HG03135 (cell line): ENCODE results near the gene FAM78B.

Experiments used
- ATAC-seq: cut with Tn5 transposase; IDR thresholded peaks from one replicate; pipeline ENCODE4 v1.9.1; 2021; ENCODE audit warnings: mild to moderate bottlenecking, moderate library complexity; ENCODE audit not compliant: unreplicated experiment

FAM78B gene

GRCh38 chr1:166079276-166079675 lies 87.5 kb downstream of the FAM78B start:
- ATAC-seq, result no peak

- ATAC-seq, result no peak
Measured at GRCh38 chr1:166073489-166073888, 93.3 kb downstream of the FAM78B start.

- no peak for ATAC-seq
Measured at GRCh38 chr1:166069390-166069789, 97.4 kb downstream of the FAM78B start.

- no peak for ATAC-seq
Measured at GRCh38 chr1:166066107-166066506, 100.7 kb downstream of the FAM78B start.

GRCh38 chr1:166064951-166065350 lies 101.8 kb downstream of the FAM78B start:
- ATAC-seq, result no peak

- no peak for ATAC-seq
Measured at GRCh38 chr1:166064313-166064926, 102.4 kb downstream of the FAM78B start.

- ATAC-seq, result no peak
Measured at GRCh38 chr1:166063701-166064100, 103.1 kb downstream of the FAM78B start.

GRCh38 chr1:166062421-166063070 lies 104.3 kb downstream of the FAM78B start:
- ATAC-seq, result no peak

- no peak for ATAC-seq
Measured at GRCh38 chr1:166057650-166058049, 109.2 kb downstream of the FAM78B start.

- ATAC-seq, result no peak
Measured at GRCh38 chr1:166053395-166053794, 113.4 kb downstream of the FAM78B start.

- ATAC-seq, result no peak
Measured at GRCh38 chr1:166040202-166040997, 126.4 kb downstream of the FAM78B start.

GRCh38 chr1:166039436-166040201 lies 127.2 kb downstream of the FAM78B start:
- ATAC-seq, result no peak

- ATAC-seq, result no peak
Measured at GRCh38 chr1:166036092-166036491, 130.7 kb downstream of the FAM78B start.

- ATAC-seq, result no peak
Measured at GRCh38 chr1:166032572-166033371, 134.0 kb downstream of the FAM78B start.

- no peak for ATAC-seq
Measured at GRCh38 chr1:166031932-166032571, 134.7 kb downstream of the FAM78B start.

- ATAC-seq, result no peak
Measured at GRCh38 chr1:166029196-166029945, 137.4 kb downstream of the FAM78B start.

- no peak for ATAC-seq
Measured at GRCh38 chr1:166026555-166026954, 140.2 kb downstream of the FAM78B start.

- ATAC-seq, result no peak
Measured at GRCh38 chr1:166026143-166026542, 140.7 kb downstream of the FAM78B start.

- ATAC-seq, result no peak
Measured at GRCh38 chr1:166020210-166020609, 146.6 kb downstream of the FAM78B start.
